ENCODE measurements around the gene CCDC171.

The CCDC171 gene

DNA sequence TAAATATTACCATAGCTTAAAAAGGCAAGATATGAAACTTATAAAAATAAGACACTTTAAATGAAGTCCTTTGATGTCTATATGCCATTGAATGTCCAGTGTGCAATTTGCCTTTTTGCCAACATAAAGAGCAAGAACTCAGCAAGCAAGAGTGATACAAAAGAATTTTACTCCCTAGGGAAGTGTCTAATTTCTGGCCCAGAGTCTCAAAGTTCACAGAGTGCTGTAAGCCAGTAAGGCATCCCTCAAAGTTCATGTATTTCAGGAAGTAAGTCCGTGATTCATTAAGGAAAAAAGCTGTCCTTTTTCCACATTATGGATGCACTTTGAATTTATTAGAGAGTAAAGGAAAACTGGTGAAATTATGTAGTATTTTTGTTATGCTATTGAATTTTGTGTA lies 185.2 kb downstream of the CCDC171 start:
- Histone ChIP-seq H3K4me3 (ENCODE audit: low read depth, low read length) (no peak overlapping the region), H3K27me3 (replicated peaks) (no peaks in the 10 kb centered on the region), H3K36me3 (replicated peaks) (no peaks in the 10 kb centered on the region), H3K27ac (no peak overlapping the region)
- in situ Hi-C loops (cut with HindIII; ENCODE audit: low pct_ligation_motif_present, low sequenced_read_pairs): no loop called here
- peak; percentile 29 for DNase-seq
- TF ChIP-seq, protein P1, sequence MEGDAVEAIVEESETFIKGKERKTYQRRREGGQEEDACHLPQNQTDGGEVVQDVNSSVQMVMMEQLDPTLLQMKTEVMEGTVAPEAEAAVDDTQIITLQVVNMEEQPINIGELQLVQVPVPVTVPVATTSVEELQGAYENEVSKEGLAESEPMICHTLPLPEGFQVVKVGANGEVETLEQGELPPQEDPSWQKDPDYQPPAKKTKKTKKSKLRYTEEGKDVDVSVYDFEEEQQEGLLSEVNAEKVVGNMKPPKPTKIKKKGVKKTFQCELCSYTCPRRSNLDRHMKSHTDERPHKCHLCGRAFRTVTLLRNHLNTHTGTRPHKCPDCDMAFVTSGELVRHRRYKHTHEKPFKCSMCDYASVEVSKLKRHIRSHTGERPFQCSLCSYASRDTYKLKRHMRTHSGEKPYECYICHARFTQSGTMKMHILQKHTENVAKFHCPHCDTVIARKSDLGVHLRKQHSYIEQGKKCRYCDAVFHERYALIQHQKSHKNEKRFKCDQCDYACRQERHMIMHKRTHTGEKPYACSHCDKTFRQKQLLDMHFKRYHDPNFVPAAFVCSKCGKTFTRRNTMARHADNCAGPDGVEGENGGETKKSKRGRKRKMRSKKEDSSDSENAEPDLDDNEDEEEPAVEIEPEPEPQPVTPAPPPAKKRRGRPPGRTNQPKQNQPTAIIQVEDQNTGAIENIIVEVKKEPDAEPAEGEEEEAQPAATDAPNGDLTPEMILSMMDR (IDR thresholded peaks at IDR 0.05; ENCODE audit: low read depth, low read length, missing control alignments): no peak

DNA sequence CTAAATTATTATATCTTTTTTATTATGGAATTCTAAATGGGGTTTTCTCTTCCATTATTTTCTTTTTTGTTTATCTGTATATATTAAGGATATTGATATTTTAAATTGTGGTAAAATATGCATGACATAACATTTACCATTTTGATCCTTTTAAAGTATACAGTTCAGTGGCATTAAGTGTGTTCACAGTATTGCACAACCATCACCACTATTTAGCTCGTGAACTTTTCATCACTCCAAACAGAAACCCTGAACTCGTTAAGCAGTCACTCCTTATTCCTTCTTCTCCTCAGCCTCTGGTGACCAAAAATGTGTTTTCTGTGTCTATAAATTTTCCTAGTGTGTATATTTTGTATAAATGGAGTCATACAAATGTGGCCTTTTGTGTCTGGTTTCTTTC lies 188.2 kb downstream of the CCDC171 start:
- TF ChIP-seq, protein P1 (IDR thresholded peaks at IDR 0.05; ENCODE audit: low read depth, low read length, missing control alignments): no peak
- no peak for DNase-seq
- Histone ChIP-seq H3K36me3 (replicated peaks) (no peaks in the 10 kb centered on the region), H3K27ac (no peak overlapping the region), H3K27me3 (replicated peaks) (no peaks in the 10 kb centered on the region), H3K4me3 (ENCODE audit: low read depth, low read length) (no peak overlapping the region)
- in situ Hi-C loops (cut with HindIII; ENCODE audit: low pct_ligation_motif_present, low sequenced_read_pairs): no loop called here

DNA sequence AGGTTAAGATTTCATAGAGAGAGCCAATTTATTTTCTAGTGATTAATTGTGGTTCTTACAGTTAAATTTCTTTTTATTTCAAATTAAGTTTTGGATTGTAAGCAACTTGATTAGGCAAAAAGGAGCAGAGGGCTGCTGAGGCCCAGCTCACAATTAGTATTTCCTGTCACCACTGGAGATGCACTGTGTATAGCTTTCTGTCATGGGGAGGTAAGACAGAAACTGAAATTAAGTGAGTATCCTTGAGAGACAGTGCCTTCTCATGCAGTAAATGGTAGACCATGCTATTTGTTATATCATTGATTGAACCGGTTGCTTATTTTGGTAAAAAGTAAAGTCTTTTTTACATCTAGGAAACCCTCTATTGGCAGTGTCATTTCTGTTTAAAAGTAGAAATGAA lies 190.7 kb downstream of the CCDC171 start:
- no peak overlapping the region for H3K4me3 ChIP-seq (ENCODE audit: low read depth, low read length)
- no peaks in the 10 kb centered on the region for H3K36me3 ChIP-seq (replicated peaks)
- TF ChIP-seq, protein P1 (IDR thresholded peaks at IDR 0.05; ENCODE audit: low read depth, low read length, missing control alignments): no peak
- in situ Hi-C loops (cut with HindIII; ENCODE audit: low pct_ligation_motif_present, low sequenced_read_pairs): no loop called here
- DNase-seq: no peak
- H3K27ac ChIP-seq: no peak overlapping the region
- H3K27me3 ChIP-seq (replicated peaks): no peaks in the 10 kb centered on the region

DNA sequence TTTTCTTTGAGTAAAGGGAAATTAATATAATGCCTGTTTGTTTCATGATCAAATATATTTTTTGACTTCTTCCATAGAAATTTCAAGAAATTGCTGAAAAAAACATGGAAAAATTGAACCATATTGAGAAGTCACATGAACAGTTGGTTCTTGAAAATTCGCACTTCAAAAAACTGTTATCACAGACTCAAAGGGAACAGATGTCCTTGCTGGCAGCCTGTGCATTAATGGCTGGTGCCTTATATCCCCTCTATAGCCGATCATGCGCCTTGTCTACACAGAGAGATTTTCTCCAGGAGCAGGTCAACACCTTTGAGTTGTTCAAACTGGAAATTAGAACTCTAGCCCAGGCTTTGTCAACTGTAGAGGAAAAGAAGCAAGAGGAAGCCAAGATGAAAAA lies 191.4 kb downstream of the CCDC171 start:
- H3K27ac ChIP-seq: no peak overlapping the region
- H3K36me3 ChIP-seq (replicated peaks): no peaks in the 10 kb centered on the region
- TF ChIP-seq, protein P1 (IDR thresholded peaks at IDR 0.05; ENCODE audit: low read depth, low read length, missing control alignments): no peak
- no peak for DNase-seq
- no peaks in the 10 kb centered on the region for H3K27me3 ChIP-seq (replicated peaks)
- in situ Hi-C loops (cut with HindIII; ENCODE audit: low pct_ligation_motif_present, low sequenced_read_pairs): no loop called here
- H3K4me3 ChIP-seq (ENCODE audit: low read depth, low read length): no peak overlapping the region

DNA sequence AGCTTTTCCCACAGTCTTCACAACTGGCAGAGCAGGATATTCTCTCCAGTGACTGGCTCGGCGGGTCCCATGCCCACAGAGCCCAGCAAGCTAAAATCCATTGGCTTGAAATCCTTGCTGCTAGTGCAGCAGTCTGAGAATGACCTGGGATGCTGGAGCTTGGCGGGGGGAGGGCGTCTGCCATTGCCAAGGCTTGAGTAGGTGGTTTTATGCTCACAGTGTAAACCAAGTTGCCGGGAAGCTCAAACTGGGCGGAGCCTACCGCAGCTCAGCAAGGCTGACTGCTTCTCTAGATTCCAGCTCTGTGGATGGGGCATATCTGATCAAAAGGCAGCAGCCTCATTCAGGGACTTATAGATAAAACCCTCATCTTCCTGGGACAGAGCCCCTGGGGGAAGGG lies 194.1 kb downstream of the CCDC171 start:
- TF ChIP-seq, protein P1 (IDR thresholded peaks at IDR 0.05; ENCODE audit: low read depth, low read length, missing control alignments): no peak
- no peaks in the 10 kb centered on the region for H3K27me3 ChIP-seq (replicated peaks)
- H3K27ac ChIP-seq: no peak overlapping the region
- no peak overlapping the region for H3K4me3 ChIP-seq (ENCODE audit: low read depth, low read length)
- DNase-seq: no peak
- no peaks in the 10 kb centered on the region for H3K36me3 ChIP-seq (replicated peaks)
- in situ Hi-C loops (cut with HindIII; ENCODE audit: low pct_ligation_motif_present, low sequenced_read_pairs): no loop called here

DNA sequence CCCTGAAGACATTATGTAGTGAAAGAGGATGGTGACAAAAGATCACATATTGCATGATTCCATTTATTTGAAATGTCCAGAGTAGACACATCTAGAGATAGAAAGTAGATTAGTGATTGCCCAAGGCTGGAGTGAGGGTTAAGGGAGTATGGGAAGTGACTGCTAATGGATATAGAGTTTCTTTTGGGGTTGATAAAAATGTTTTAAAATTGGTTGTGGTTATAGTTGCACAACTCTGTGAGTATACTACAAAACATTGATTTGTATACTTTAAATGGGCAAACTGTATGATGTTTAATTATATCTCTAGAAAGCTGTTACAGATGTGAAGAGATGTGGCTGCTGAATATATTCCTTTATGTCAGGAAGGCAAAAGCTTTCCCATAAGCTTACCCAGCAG lies 202.8 kb downstream of the CCDC171 start:
- Histone ChIP-seq H3K36me3 (replicated peaks) (no peaks in the 10 kb centered on the region), H3K27ac (no peak overlapping the region), H3K4me3 (ENCODE audit: low read depth, low read length) (no peak overlapping the region), H3K27me3 (replicated peaks) (no peaks in the 10 kb centered on the region)
- TF ChIP-seq, protein P1 (IDR thresholded peaks at IDR 0.05; ENCODE audit: low read depth, low read length, missing control alignments): no peak
- no peak for DNase-seq
- in situ Hi-C loops (cut with HindIII; ENCODE audit: low pct_ligation_motif_present, low sequenced_read_pairs): no loop called here

Measured in brain microvascular endothelial cell (primary cell).